ENCODE results near the gene TBC1D22B. TPM values are rescaled to one million over a fixed set of nuclear protein-coding genes. Genes with fewer than 3 reads are reported as not detected.

Gene TBC1D22B
- total and polyA plus RNA-seq, 2 of the 13 experiments (the other 11 are each of a cell fraction or from before 2014, with no cell fraction given): 9.7 to 12.9 TPM

DNA sequence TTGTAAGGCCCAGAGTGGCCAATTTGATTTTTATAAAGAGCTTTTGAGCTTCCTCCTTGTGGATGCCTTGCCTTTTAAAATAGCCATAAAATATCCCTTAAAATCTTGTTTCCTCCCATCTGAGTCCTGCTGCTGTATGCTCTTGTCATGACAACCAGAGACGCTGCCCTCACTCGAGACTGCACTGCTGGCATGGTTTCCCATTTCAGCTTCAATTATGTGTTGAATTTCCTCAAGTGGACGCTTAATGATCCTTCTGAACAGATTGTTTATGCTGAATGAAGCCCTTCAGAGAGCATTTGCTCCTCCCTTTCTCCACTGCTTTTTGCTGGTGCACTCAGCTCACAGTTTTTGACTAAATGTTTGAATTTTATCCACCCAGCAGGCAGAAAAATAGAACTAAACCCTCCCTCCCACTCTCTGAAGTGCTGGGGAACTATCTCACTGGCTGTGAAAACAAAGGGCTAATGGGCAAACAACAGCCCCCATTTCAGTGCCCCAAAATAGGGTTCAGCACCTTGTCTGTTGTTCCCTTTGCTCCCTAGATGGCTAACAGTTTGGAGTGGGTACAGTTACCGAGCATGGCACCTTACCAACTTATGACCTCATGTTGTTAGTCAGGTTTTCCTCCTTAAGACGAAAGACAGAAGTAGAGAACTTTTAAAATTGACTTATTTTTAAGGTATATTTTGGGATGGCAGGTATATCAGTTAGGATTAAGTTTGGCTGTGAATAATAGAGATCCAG, 50.7 kb downstream of the TBC1D22B start (continued):
- TF ChIP-seq, protein P1, sequence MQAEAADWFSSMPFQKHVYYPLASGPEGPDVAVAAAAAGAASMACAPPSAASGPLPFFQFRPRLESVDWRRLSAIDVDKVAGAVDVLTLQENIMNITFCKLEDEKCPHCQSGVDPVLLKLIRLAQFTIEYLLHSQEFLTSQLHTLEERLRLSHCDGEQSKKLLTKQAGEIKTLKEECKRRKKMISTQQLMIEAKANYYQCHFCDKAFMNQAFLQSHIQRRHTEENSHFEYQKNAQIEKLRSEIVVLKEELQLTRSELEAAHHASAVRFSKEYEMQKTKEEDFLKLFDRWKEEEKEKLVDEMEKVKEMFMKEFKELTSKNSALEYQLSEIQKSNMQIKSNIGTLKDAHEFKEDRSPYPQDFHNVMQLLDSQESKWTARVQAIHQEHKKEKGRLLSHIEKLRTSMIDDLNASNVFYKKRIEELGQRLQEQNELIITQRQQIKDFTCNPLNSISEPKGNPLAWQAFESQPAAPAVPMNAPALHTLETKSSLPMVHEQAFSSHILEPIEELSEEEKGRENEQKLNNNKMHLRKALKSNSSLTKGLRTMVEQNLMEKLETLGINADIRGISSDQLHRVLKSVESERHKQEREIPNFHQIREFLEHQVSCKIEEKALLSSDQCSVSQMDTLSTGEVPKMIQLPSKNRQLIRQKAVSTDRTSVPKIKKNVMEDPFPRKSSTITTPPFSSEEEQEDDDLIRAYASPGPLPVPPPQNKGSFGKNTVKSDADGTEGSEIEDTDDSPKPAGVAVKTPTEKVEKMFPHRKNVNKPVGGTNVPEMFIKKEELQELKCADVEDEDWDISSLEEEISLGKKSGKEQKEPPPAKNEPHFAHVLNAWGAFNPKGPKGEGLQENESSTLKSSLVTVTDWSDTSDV (CRISPR knock-in tag; IDR thresholded peaks at IDR 0.05): no peak

DNA sequence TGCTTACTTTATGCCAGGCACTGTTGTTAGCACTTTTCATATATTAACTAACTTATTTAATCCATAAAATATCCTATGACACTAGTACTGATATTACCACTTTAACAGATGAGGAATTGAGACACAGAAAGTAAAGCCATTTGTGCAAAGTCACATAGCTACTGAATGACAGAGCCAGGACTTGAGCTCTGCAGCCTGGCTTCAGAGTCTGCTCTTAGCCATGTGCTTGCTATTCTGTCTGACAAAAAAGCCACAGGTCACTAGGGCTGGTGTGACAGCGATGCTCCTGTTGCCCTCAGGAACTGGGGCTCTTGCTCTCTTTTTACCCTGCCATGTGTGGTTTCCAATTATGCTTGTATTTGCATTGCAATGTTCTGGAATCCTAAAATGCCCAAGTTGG, 51.5 kb downstream of the TBC1D22B start:
- BruUV-seq (replicated peaks): no TSS peak
- H3K4me1 ChIP-seq (ENCODE audit: insufficient read depth, low read length): no peaks in the 10 kb centered on the region
- in situ Hi-C loops (cut with HindIII; ENCODE audit: extremely low pct_ligation_motif_present, low pct_unique_long_range_greater_than_20kb): no loop called here
- CTCF ChIA-PET (ENCODE audit: low intra/inter-chr PET ratio, low total read pairs): no interaction called here
- no peaks in the 10 kb centered on the region for H4K20me1 ChIP-seq (ENCODE audit: insufficient read depth, low read length)
- no peak overlapping the region for H2AFZ ChIP-seq (ENCODE audit: low read length)
- H3K27ac ChIP-seq (ENCODE audit: extremely low read length, insufficient read depth, low read length): no peak overlapping the region
- ATAC-seq: no peak
- POLR2A ChIA-PET: no interaction called here
- H3K9ac ChIP-seq (ENCODE audit: insufficient read depth, low read depth, low read length): no peak overlapping the region
- no peaks in the 10 kb centered on the region for H3K27me3 ChIP-seq (ENCODE audit: control insufficient read depth in 1 of 2, insufficient read depth in 2 of 2, low read length in 2 of 2)
- H3K36me3 ChIP-seq (replicated peaks in 1 of 2; ENCODE audit: control insufficient read depth in 1 of 2, insufficient read depth in 2 of 2, low read length in 2 of 2): peaks cover 11 to 44% of the 10 kb centered on the region in 2 experiments; a peak in 4 of 5 replicates
- H3K79me2 ChIP-seq (ENCODE audit: insufficient read depth, low read length): no peaks in the 10 kb centered on the region
- H3K9me3 ChIP-seq (ENCODE audit: low read length): no peaks in the 10 kb centered on the region
- 94% methylated on average over 1 of the region's 1 CpG for WGBS (ENCODE audit: low lambda C conversion rate)
- intact Hi-C loops (cut with micrococcal nuclease; ENCODE audit: unreplicated experiment): no loop called here
- FAIRE-seq: no peak
- no peak overlapping the region for H3K4me2 ChIP-seq (ENCODE audit: low read depth, low read length)
- no peak overlapping the region for H3K4me3 ChIP-seq (replicated peaks in 1 of 3; ENCODE audit: insufficient read depth in 1 of 3, low read depth in 2 of 3, low read length in 3 of 3)
- no peak for DNase-seq (ENCODE audit: low spot score)
- TF ChIP-seq ETV6 (CRISPR knock-in tag; conservative IDR thresholded peaks at IDR 0.05) (no peak), MXI1 (IDR thresholded peaks at IDR 0.05; ENCODE audit: borderline replicate concordance, low read depth, low read length) (no peak), MAFG (CRISPR knock-in tag; IDR thresholded peaks at IDR 0.05) (no peak), FOXC1 (CRISPR knock-in tag; IDR thresholded peaks at IDR 0.05; ENCODE audit: borderline replicate concordance) (no peak), RFXAP (CRISPR knock-in tag; IDR thresholded peaks at IDR 0.05; ENCODE audit: borderline replicate concordance) (no peak), ZNF772 (CRISPR knock-in tag; IDR thresholded peaks at IDR 0.05) (no peak), PRPF4 (IDR thresholded peaks at IDR 0.05; ENCODE audit: low read depth, low read length, poor library complexity, severe bottlenecking) (no peak), ZNF883 (CRISPR knock-in tag; IDR thresholded peaks at IDR 0.05; ENCODE audit: not compliant biosample characterization) (no peak), ZKSCAN8 (CRISPR knock-in tag; IDR thresholded peaks at IDR 0.05; ENCODE audit: borderline replicate concordance) (no peak)
- TF ChIP-seq, protein P2, sequence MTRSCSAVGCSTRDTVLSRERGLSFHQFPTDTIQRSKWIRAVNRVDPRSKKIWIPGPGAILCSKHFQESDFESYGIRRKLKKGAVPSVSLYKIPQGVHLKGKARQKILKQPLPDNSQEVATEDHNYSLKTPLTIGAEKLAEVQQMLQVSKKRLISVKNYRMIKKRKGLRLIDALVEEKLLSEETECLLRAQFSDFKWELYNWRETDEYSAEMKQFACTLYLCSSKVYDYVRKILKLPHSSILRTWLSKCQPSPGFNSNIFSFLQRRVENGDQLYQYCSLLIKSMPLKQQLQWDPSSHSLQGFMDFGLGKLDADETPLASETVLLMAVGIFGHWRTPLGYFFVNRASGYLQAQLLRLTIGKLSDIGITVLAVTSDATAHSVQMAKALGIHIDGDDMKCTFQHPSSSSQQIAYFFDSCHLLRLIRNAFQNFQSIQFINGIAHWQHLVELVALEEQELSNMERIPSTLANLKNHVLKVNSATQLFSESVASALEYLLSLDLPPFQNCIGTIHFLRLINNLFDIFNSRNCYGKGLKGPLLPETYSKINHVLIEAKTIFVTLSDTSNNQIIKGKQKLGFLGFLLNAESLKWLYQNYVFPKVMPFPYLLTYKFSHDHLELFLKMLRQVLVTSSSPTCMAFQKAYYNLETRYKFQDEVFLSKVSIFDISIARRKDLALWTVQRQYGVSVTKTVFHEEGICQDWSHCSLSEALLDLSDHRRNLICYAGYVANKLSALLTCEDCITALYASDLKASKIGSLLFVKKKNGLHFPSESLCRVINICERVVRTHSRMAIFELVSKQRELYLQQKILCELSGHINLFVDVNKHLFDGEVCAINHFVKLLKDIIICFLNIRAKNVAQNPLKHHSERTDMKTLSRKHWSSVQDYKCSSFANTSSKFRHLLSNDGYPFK (CRISPR knock-in tag; IDR thresholded peaks at IDR 0.05; ENCODE audit: borderline replicate concordance): no peak
- TF ChIP-seq, protein P1 (CRISPR knock-in tag; IDR thresholded peaks at IDR 0.05): no peak

Measured in HepG2 (cell line).